SK-N-SH (cell line): ENCODE measurements around the gene RPL9. TPM values are rescaled to one million over a fixed set of nuclear protein-coding genes. Genes with fewer than 3 reads are reported as not detected.

Source experiments
- CTCF ChIA-PET: fragments of 300-600, 350-600 bp; formaldehyde crosslinking; extraction: SDS; loops from one replicate; lab custom pipeline; 2021; lab: Yijun Ruan, JAX
- POLR2A ChIA-PET: fragments of 350-600 bp; sonication (Branson Sonifier 250); formaldehyde crosslinking; extraction: SDS; loops from one replicate; lab custom pipeline; 2020; ENCODE audit warnings: antibody characterized with exemption, inconsistent platforms; lab: Yijun Ruan, JAX
- DNase-seq: peaks from one replicate; pipeline ENCODE4 v3.0.0; 2012
- H2AFZ ChIP-seq: fragments of 200-600 bp; sonication (generic); 2 replicates; pipeline ENCODE4 v1.8.1; 2016; ENCODE audit warnings: antibody characterized with exemption, mild to moderate bottlenecking, low read depth
- H3F3A ChIP-seq: fragments of 200-600 bp; sonication (generic); replicated peaks from 2 replicates; pipeline ENCODE3; 2016; ENCODE audit warnings: antibody characterized with exemption, mild to moderate bottlenecking; ENCODE audit not compliant: insufficient read depth
- H3K27ac ChIP-seq, 2 experiments: fragments of 200-500 bp in 1 of 2; fragments of 200-600 bp in 1 of 2; sonication (Bioruptor generic) in 1 of 2; sonication (generic), shearing (Covaris generic) in 1 of 2; 2 replicates each; pipeline versions ENCODE4 v1.5.1 to v1.6.1; 2014 to 2016; ENCODE audit warnings: low read depth in 2 of 2, inconsistent platforms in 1 of 2, low read length in 1 of 2, mild to moderate bottlenecking in 1 of 2, mixed read lengths in 1 of 2
- H3K27me3 ChIP-seq: fragments of 200-600 bp; sonication (generic), shearing (Covaris generic); 2 replicates; pipeline ENCODE4 v1.6.1; 2016; ENCODE audit warnings: mixed run types; ENCODE audit not compliant: insufficient read depth
- H3K36me3 ChIP-seq, 2 experiments: fragments of 200-500 bp in 1 of 2; fragments of 200-600 bp in 1 of 2; sonication (Bioruptor generic) in 1 of 2; sonication (generic) in 1 of 2; replicated peaks in 1 of 2; 2 replicates each; pipeline versions ENCODE3 to v1.5.1; 2014 to 2016; ENCODE audit warnings: low read length in 1 of 2, mild to moderate bottlenecking in 1 of 2; ENCODE audit not compliant: insufficient read depth in 2 of 2, control insufficient read depth in 1 of 2
- H3K4me1 ChIP-seq, 2 experiments: fragments of 200-500 bp in 1 of 2; fragments of 200-600 bp in 1 of 2; sonication (Bioruptor generic) in 1 of 2; sonication (generic), shearing (Covaris generic) in 1 of 2; 2 replicates each; pipeline versions ENCODE4 v1.5.1 to v1.6.1; 2014 to 2016; ENCODE audit warnings: low read depth in 1 of 2, low read length in 1 of 2, mixed run types in 1 of 2; ENCODE audit not compliant: insufficient read depth in 2 of 2, control insufficient read depth in 1 of 2
- H3K4me2 ChIP-seq: fragments of 200-600 bp; sonication (generic), shearing (Covaris generic); 2 replicates; pipeline ENCODE4 v1.6.1; 2017; ENCODE audit warnings: mixed run types
- H3K4me3 ChIP-seq, 2 experiments: fragments of 200-500 bp in 1 of 2; fragments of 200-600 bp in 1 of 2; sonication (Bioruptor generic) in 1 of 2; sonication (generic), shearing (Covaris generic) in 1 of 2; 2 replicates each; pipeline versions ENCODE4 v1.5.1 to v1.8.1; 2014 to 2016; ENCODE audit warnings: low read depth in 2 of 2, inconsistent platforms in 1 of 2, low read length in 1 of 2, mild to moderate bottlenecking in 1 of 2, mixed read lengths in 1 of 2, moderate library complexity in 1 of 2
- H3K79me2 ChIP-seq: fragments of 200-600 bp; sonication (generic); 2 replicates; pipeline ENCODE4 v1.8.1; 2017; ENCODE audit warnings: mild to moderate bottlenecking; ENCODE audit not compliant: insufficient read depth
- H3K9ac ChIP-seq: fragments of 200-600 bp; sonication (generic); 2 replicates; pipeline ENCODE4 v1.6.1; 2017; ENCODE audit warnings: mixed run types
- H3K9me2 ChIP-seq: fragments of 200-600 bp; sonication (generic); 2 replicates; pipeline ENCODE4 v1.6.1; 2017; ENCODE audit warnings: mixed run types
- H3K9me3 ChIP-seq: fragments of 200-600 bp; sonication (generic); 2 replicates; pipeline ENCODE4 v1.6.1; 2017; ENCODE audit warnings: mixed run types, mild to moderate bottlenecking, moderate library complexity
- H4K20me1 ChIP-seq: fragments of 200-600 bp; sonication (generic); 2 replicates; pipeline ENCODE4 v1.6.1; 2017; ENCODE audit warnings: mild to moderate bottlenecking, mixed run types; ENCODE audit not compliant: insufficient read depth
- FOSL2 ChIP-seq: IDR thresholded peaks from 2 replicates; pipeline ENCODE4 v1.4.0; 2012; ENCODE audit warnings: low read depth, mild to moderate bottlenecking, moderate library complexity, borderline replicate concordance
- FOXM1 ChIP-seq: IDR thresholded peaks from 2 replicates; pipeline ENCODE4 v1.4.0; 2012; ENCODE audit warnings: low read depth, mild to moderate bottlenecking
- JUND ChIP-seq: IDR thresholded peaks from 2 replicates; pipeline ENCODE4 v1.4.0; 2012
- MEF2A ChIP-seq: IDR thresholded peaks from 2 replicates; pipeline ENCODE4 v1.4.0; 2012; ENCODE audit warnings: low read depth, borderline replicate concordance
- NRF1 ChIP-seq: IDR thresholded peaks from 2 replicates; pipeline ENCODE4 v1.6.1; 2012; ENCODE audit warnings: low read depth, mild to moderate bottlenecking, low read length
- RCOR1 ChIP-seq: fragments of 150-350 bp; IDR thresholded peaks from 2 replicates; pipeline ENCODE4 v1.6.1; 2017; ENCODE audit warnings: antibody characterized with exemption, low read length
- TAF1 ChIP-seq: IDR thresholded peaks from 2 replicates; pipeline ENCODE4 v1.6.1; 2012; ENCODE audit warnings: low read depth, mild to moderate bottlenecking, low read length, moderate library complexity, borderline replicate concordance
- WGBS: methylation state at CpG from one replicate; pipeline ENCODE4 v1.1.6; 2017; ENCODE audit warnings: low lambda C conversion rate; 5-methylcytosine and 5-hydroxymethylcytosine counted together
- polyA plus RNA-seq, 3 experiments: library from polyadenylated mRNA; depleted of rRNA; stranded (reverse); fragments of >200 nt; gene quantifications; 2 replicates each; pipeline ENCODE4 v1.2.3, GENCODE V29; 2012
- TF ChIP-seq, protein P1 (sequence below): IDR thresholded peaks from 2 replicates; pipeline ENCODE4 v1.4.0; 2012; ENCODE audit warnings: low read depth, borderline replicate concordance
- TF ChIP-seq, protein P2 (sequence below): fragments of 150-350 bp; IDR thresholded peaks from 2 replicates; pipeline ENCODE4 v1.6.1; 2016; ENCODE audit warnings: mild to moderate bottlenecking, low read depth, low read length
- TF ChIP-seq, protein P3 (sequence below): IDR thresholded peaks from 2 replicates; pipeline ENCODE4 v1.4.0; 2012; ENCODE audit warnings: low read depth, borderline replicate concordance
- TF ChIP-seq, protein P4 (sequence below): fragments of 150-350 bp; IDR thresholded peaks from 2 replicates; pipeline ENCODE4 v1.6.1; 2017; ENCODE audit warnings: antibody characterized with exemption, low read length, low read depth, borderline replicate concordance

Gene RPL9
- polyA plus RNA-seq, 1 of the 3 experiments (the other 2 are of a cell fraction), result 1,564 TPM

DNA sequence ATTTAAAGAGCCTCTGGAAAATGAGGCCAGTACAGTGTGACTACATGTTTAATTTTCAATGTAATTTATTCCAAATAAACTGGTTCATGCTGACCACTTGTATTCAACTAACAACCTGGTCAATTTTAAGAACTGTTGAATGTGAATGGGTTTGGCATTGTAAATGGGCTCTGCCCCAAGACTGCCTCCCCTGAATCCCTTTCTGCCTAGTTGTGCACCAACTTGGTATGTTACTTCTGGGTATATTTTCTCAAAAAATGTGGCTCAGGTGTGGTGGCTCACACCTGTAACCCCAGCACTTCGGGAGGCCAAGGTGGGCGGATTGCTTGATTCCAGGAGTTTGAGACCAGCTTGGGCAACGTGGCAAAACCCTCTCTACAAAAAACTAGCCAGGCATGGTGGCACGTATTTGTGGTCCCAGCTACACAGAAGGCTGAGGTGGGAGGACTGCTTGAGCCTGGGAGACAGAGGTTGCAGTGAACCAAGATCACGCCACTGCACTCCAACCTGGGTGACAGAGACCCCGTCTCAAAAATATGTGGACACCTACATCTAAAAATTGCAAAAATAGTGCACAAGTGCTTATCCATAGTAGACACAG is 7.2 kb downstream of the RPL9 start:
- ChIA-PET POLR2A (interaction anchor here (0.6 to 1.5 kb wide), 3 partner anchors 8 to 583 kb away, joined by 3 to 7 read pairs (median 6); partner anchors contain the start of genes LIAS and RPL9), CTCF (no interaction called here)
- Histone ChIP-seq H3F3A (peaks cover 80% of the 10 kb centered on the region), H3K4me3 (no peak overlapping the region), H3K9me2 (no peaks in the 10 kb centered on the region), H3K36me3 (peaks cover 64 to 67% of the 10 kb centered on the region in 2 experiments), H3K27me3 (no peaks in the 10 kb centered on the region), H2AFZ (no peak overlapping the region), H3K4me2 (no peak overlapping the region), H3K9me3 (no peaks in the 10 kb centered on the region), H3K79me2 (peaks cover 19% of the 10 kb centered on the region)
- no peak for DNase-seq
- WGBS, result 90% methylated on average over 6 of the region's 6 CpGs
- TF ChIP-seq JUND, result no peak
- TF ChIP-seq, protein P1, sequence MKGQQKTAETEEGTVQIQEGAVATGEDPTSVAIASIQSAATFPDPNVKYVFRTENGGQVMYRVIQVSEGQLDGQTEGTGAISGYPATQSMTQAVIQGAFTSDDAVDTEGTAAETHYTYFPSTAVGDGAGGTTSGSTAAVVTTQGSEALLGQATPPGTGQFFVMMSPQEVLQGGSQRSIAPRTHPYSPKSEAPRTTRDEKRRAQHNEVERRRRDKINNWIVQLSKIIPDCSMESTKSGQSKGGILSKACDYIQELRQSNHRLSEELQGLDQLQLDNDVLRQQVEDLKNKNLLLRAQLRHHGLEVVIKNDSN, result no peak
- TF ChIP-seq, protein P2, sequence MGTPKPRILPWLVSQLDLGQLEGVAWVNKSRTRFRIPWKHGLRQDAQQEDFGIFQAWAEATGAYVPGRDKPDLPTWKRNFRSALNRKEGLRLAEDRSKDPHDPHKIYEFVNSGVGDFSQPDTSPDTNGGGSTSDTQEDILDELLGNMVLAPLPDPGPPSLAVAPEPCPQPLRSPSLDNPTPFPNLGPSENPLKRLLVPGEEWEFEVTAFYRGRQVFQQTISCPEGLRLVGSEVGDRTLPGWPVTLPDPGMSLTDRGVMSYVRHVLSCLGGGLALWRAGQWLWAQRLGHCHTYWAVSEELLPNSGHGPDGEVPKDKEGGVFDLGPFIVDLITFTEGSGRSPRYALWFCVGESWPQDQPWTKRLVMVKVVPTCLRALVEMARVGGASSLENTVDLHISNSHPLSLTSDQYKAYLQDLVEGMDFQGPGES, result no peak
- no peak for TF ChIP-seq TAF1
- no peak for TF ChIP-seq FOSL2
- TF ChIP-seq, protein P3, sequence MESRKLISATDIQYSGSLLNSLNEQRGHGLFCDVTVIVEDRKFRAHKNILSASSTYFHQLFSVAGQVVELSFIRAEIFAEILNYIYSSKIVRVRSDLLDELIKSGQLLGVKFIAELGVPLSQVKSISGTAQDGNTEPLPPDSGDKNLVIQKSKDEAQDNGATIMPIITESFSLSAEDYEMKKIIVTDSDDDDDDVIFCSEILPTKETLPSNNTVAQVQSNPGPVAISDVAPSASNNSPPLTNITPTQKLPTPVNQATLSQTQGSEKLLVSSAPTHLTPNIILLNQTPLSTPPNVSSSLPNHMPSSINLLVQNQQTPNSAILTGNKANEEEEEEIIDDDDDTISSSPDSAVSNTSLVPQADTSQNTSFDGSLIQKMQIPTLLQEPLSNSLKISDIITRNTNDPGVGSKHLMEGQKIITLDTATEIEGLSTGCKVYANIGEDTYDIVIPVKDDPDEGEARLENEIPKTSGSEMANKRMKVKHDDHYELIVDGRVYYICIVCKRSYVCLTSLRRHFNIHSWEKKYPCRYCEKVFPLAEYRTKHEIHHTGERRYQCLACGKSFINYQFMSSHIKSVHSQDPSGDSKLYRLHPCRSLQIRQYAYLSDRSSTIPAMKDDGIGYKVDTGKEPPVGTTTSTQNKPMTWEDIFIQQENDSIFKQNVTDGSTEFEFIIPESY, result no peak
- TF ChIP-seq, protein P4, sequence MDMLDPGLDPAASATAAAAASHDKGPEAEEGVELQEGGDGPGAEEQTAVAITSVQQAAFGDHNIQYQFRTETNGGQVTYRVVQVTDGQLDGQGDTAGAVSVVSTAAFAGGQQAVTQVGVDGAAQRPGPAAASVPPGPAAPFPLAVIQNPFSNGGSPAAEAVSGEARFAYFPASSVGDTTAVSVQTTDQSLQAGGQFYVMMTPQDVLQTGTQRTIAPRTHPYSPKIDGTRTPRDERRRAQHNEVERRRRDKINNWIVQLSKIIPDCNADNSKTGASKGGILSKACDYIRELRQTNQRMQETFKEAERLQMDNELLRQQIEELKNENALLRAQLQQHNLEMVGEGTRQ, result no peak
- TF ChIP-seq RCOR1, result no peak
- TF ChIP-seq, all 33 proteins: peak for 0
- Histone ChIP-seq H3K27ac (peak overlapping the region in 1 of 2 experiments; percentile 5; a peak in 1 of 4 replicates), H3K4me1 (peaks cover 1 to 2% of the 10 kb centered on the region in 2 experiments; a peak in 3 of 4 replicates), H3K9ac (no peak overlapping the region), H4K20me1 (peaks cover 37% of the 10 kb centered on the region)

DNA sequence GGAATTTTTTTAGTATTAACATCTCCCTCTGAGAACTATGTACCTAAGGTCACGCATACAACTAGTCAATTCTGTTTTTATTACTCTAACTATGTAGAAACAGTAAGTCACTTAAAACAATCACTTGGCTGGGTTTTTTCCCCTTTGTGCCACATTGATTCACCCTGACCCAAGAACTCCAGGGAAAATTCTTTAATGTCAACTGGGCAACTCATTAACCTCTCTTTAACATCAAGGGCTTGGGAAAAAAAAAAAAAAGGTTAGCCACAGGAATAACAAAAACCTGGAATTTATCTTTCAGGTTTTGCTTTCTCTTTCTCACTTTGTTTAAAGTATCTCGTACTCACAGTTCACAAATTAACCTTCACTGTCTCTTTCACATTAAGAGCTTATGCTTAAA is 8.1 kb downstream of the RPL9 start:
- H3K9me3 ChIP-seq, result no peaks in the 10 kb centered on the region
- H3F3A ChIP-seq, result peaks cover 71% of the 10 kb centered on the region
- peaks cover 55 to 58% of the 10 kb centered on the region in 2 experiments for H3K36me3 ChIP-seq
- peak overlapping the region in 1 of 2 experiments; percentile 5; a peak in 1 of 4 replicates for H3K27ac ChIP-seq
- TF ChIP-seq NRF1 (no peak), FOXM1 (no peak), MEF2A (no peak)
- peaks cover 28% of the 10 kb centered on the region for H4K20me1 ChIP-seq
- H3K27me3 ChIP-seq, result no peaks in the 10 kb centered on the region
- ChIA-PET CTCF (no interaction called here), POLR2A (interaction anchor here (0.7 to 1.5 kb wide), 2 partner anchors 9 to 619 kb away, joined by 3 to 6 read pairs; partner anchors contain the start of genes LIAS and RPL9)
- no peak overlapping the region for H3K4me3 ChIP-seq
- WGBS, result 97% methylated on average over 2 of the region's 2 CpGs
- no peaks in the 10 kb centered on the region for H3K9me2 ChIP-seq
- no peak overlapping the region for H3K4me2 ChIP-seq
- H3K4me1 ChIP-seq, result no peaks in the 10 kb centered on the region; a peak in 1 of 4 replicates
- no peak overlapping the region for H3K9ac ChIP-seq
- H3K79me2 ChIP-seq, result peaks cover 10% of the 10 kb centered on the region; the same call in 1 of the 2 replicates
- no peak overlapping the region for H2AFZ ChIP-seq
- no peak for DNase-seq
